Measurements from ENCODE around the gene PLCH1. TPM values are rescaled to one million over a fixed set of nuclear protein-coding genes. Genes with fewer than 3 reads are reported as not detected.
"Not testable (repeated sequence)": the region's sequence is repeated elsewhere in the genome, so short reads cannot be mapped to it uniquely, and the experiment has no call there.

The PLCH1 gene
- total RNA-seq, 1 donor, result 0.36 TPM

- TF ChIP-seq, protein P1, sequence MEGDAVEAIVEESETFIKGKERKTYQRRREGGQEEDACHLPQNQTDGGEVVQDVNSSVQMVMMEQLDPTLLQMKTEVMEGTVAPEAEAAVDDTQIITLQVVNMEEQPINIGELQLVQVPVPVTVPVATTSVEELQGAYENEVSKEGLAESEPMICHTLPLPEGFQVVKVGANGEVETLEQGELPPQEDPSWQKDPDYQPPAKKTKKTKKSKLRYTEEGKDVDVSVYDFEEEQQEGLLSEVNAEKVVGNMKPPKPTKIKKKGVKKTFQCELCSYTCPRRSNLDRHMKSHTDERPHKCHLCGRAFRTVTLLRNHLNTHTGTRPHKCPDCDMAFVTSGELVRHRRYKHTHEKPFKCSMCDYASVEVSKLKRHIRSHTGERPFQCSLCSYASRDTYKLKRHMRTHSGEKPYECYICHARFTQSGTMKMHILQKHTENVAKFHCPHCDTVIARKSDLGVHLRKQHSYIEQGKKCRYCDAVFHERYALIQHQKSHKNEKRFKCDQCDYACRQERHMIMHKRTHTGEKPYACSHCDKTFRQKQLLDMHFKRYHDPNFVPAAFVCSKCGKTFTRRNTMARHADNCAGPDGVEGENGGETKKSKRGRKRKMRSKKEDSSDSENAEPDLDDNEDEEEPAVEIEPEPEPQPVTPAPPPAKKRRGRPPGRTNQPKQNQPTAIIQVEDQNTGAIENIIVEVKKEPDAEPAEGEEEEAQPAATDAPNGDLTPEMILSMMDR (IDR thresholded peaks at IDR 0.05; ENCODE audit: extremely low read depth, low read depth, low read length), result no peak
- no peak overlapping the region for H3K4me2 ChIP-seq (ENCODE audit: insufficient read depth, low read length)
- H3K27ac ChIP-seq (ENCODE audit: low read depth, low read length), result no peak overlapping the region
- DNase-seq (ENCODE audit: insufficient read length, low spot score, missing footprints), result no peak
- H3K4me1 ChIP-seq (ENCODE audit: insufficient read depth, low read length), result no peaks in the 10 kb centered on the region
- no peak overlapping the region for H3K4me3 ChIP-seq (ENCODE audit: insufficient read depth, low read length)
- no peaks in the 10 kb centered on the region for H4K20me1 ChIP-seq (ENCODE audit: insufficient read depth, low read length)
- no peaks in the 10 kb centered on the region for H3K36me3 ChIP-seq (ENCODE audit: insufficient read depth, low read length)
- no peaks in the 10 kb centered on the region for H3K9me3 ChIP-seq (ENCODE audit: low read depth, low read length)
- no peaks in the 10 kb centered on the region for H3K27me3 ChIP-seq (ENCODE audit: insufficient read depth, low read length)
- no peaks in the 10 kb centered on the region for H3K79me2 ChIP-seq (ENCODE audit: insufficient read depth, low read length)
- H2AFZ ChIP-seq (ENCODE audit: low read length), result no peak overlapping the region
Observed at GRCh38 chr3:155618543-155618942, 126.3 kb downstream of the PLCH1 start.

GRCh38 chr3:155617346-155617925 is 127.4 kb downstream of the PLCH1 start:
- no peak overlapping the region for H3K27ac ChIP-seq (ENCODE audit: low read depth, low read length)
- no peaks in the 10 kb centered on the region for H3K79me2 ChIP-seq (ENCODE audit: insufficient read depth, low read length)
- H3K4me1 ChIP-seq (ENCODE audit: insufficient read depth, low read length), result no peaks in the 10 kb centered on the region
- H3K4me2 ChIP-seq (ENCODE audit: insufficient read depth, low read length), result no peak overlapping the region
- no peak overlapping the region for H2AFZ ChIP-seq (ENCODE audit: low read length)
- no peaks in the 10 kb centered on the region for H3K27me3 ChIP-seq (ENCODE audit: insufficient read depth, low read length)
- H3K36me3 ChIP-seq (ENCODE audit: insufficient read depth, low read length), result no peaks in the 10 kb centered on the region
- H3K4me3 ChIP-seq (ENCODE audit: insufficient read depth, low read length), result no peak overlapping the region
- H3K9me3 ChIP-seq (ENCODE audit: low read depth, low read length), result no peaks in the 10 kb centered on the region
- DNase-seq (ENCODE audit: insufficient read length, low spot score, missing footprints), result no peak
- no peaks in the 10 kb centered on the region for H4K20me1 ChIP-seq (ENCODE audit: insufficient read depth, low read length)
- TF ChIP-seq, protein P1 (IDR thresholded peaks at IDR 0.05; ENCODE audit: extremely low read depth, low read depth, low read length), result no peak

GRCh38 chr3:155615141-155615540 is 129.7 kb downstream of the PLCH1 start:
- not testable (repeated sequence) for H3K9me3 ChIP-seq (ENCODE audit: low read depth, low read length); H3K4me1 ChIP-seq (ENCODE audit: insufficient read depth, low read length); H3K4me2 ChIP-seq (ENCODE audit: insufficient read depth, low read length); H2AFZ ChIP-seq (ENCODE audit: low read length); H3K4me3 ChIP-seq (ENCODE audit: insufficient read depth, low read length); DNase-seq (ENCODE audit: insufficient read length, low spot score, missing footprints); H3K79me2 ChIP-seq (ENCODE audit: insufficient read depth, low read length); H3K27ac ChIP-seq (ENCODE audit: low read depth, low read length); H4K20me1 ChIP-seq (ENCODE audit: insufficient read depth, low read length); H3K27me3 ChIP-seq (ENCODE audit: insufficient read depth, low read length); H3K36me3 ChIP-seq (ENCODE audit: insufficient read depth, low read length)

GRCh38 chr3:155614410-155614809 is 130.5 kb downstream of the PLCH1 start:
- H2AFZ ChIP-seq (ENCODE audit: low read length); H3K9me3 ChIP-seq (ENCODE audit: low read depth, low read length); H3K79me2 ChIP-seq (ENCODE audit: insufficient read depth, low read length); H3K4me1 ChIP-seq (ENCODE audit: insufficient read depth, low read length); H4K20me1 ChIP-seq (ENCODE audit: insufficient read depth, low read length); H3K27me3 ChIP-seq (ENCODE audit: insufficient read depth, low read length); DNase-seq (ENCODE audit: insufficient read length, low spot score, missing footprints); H3K4me2 ChIP-seq (ENCODE audit: insufficient read depth, low read length); H3K4me3 ChIP-seq (ENCODE audit: insufficient read depth, low read length); H3K36me3 ChIP-seq (ENCODE audit: insufficient read depth, low read length); H3K27ac ChIP-seq (ENCODE audit: low read depth, low read length): not testable (repeated sequence)

- no peak overlapping the region for H3K4me2 ChIP-seq (ENCODE audit: insufficient read depth, low read length)
- H2AFZ ChIP-seq (ENCODE audit: low read length), result no peak overlapping the region
- H3K4me1 ChIP-seq (ENCODE audit: insufficient read depth, low read length), result no peaks in the 10 kb centered on the region
- no peaks in the 10 kb centered on the region for H4K20me1 ChIP-seq (ENCODE audit: insufficient read depth, low read length)
- no peak overlapping the region for H3K27ac ChIP-seq (ENCODE audit: low read depth, low read length)
- no peaks in the 10 kb centered on the region for H3K79me2 ChIP-seq (ENCODE audit: insufficient read depth, low read length)
- H3K27me3 ChIP-seq (ENCODE audit: insufficient read depth, low read length), result no peaks in the 10 kb centered on the region
- TF ChIP-seq, protein P1 (IDR thresholded peaks at IDR 0.05; ENCODE audit: extremely low read depth, low read depth, low read length), result no peak
- H3K36me3 ChIP-seq (ENCODE audit: insufficient read depth, low read length), result no peaks in the 10 kb centered on the region
- H3K4me3 ChIP-seq (ENCODE audit: insufficient read depth, low read length), result no peak overlapping the region
- DNase-seq (ENCODE audit: insufficient read length, low spot score, missing footprints), result no peak
- no peaks in the 10 kb centered on the region for H3K9me3 ChIP-seq (ENCODE audit: low read depth, low read length)
Observed at GRCh38 chr3:155611456-155611855, 133.4 kb downstream of the PLCH1 start.
